NCI-H1417 treated with DMSO at 0.1 percent for 48 hours (cell line): Measurements from ENCODE around the gene POU6F2.
A peak's percentile ranks its signal among the peaks of the same experiment; 100 is the strongest.

ENCODE experiments used
- DNase-seq: peaks from one replicate; lab custom pipeline; 2025; lab: John Stamatoyannopoulos, UW

POU6F2 gene

GRCh38 chr7:39128287-39128843 is 150.7 kb downstream of the POU6F2 start:
- no peak for DNase-seq

DNA sequence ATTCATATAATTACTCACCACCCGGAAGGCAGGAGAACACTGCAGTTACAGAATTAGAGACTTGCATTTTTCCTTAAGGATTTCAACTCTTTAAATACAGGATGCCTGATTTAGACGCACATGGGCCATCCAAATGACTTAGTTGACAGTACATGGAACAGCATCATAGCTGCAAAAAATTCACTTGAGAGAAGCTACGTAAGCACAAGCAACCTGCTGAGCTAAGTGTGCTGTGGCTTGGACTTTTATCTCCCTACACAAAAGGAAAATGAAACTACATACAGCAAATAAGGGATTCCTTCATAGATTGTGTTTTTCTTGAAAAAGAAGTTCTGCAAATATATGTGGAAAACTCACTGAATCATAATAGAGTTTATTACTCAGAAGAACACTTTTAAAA is 152.6 kb downstream of the POU6F2 start:
- DNase-seq, result no peak

GRCh38 chr7:39130857-39131526 is 153.3 kb downstream of the POU6F2 start:
- DNase-seq, result peak; percentile 70

DNA sequence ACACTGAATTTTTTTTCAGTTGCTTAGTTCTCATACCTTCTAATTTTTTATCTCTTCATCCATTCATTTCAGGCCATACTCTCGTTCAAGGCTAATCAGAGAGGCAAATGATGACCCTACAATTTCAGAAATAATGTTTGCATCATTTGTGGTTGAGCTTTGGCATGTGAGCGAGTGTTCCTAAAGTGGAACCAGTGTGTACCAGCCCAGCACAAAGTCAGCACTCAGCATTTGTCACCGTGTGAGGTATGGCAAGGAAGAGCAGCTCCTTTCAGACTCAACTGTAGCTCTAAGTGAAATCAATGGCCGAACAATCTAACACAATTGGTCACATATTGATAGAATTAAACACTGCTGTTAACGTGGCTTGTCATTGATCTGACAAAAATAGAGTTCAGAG is 154.6 kb downstream of the POU6F2 start:
- DNase-seq, result no peak

GRCh38 chr7:39133088-39133487 is 155.4 kb downstream of the POU6F2 start:
- DNase-seq, result no peak

GRCh38 chr7:39137480-39137879 is 159.8 kb downstream of the POU6F2 start:
- no peak for DNase-seq

DNA sequence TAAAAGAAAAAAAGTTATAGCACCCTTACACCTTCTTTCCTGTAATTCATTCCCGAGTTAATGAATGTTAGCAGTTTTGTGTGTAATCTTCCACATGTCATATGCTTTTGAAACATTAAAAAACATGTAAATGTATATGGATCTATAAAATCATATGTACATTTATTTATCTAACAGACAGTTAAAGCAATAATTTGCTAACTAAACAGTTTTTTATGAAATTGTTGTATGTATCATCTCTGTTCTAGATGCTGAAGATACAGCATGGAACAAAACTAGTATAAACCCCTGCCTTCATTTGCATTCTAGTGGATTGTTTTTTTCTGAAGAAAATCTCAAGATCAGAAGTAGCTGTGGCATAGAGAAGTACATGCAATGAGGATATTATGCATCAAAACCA is 165.0 kb downstream of the POU6F2 start:
- DNase-seq, result no peak

DNA sequence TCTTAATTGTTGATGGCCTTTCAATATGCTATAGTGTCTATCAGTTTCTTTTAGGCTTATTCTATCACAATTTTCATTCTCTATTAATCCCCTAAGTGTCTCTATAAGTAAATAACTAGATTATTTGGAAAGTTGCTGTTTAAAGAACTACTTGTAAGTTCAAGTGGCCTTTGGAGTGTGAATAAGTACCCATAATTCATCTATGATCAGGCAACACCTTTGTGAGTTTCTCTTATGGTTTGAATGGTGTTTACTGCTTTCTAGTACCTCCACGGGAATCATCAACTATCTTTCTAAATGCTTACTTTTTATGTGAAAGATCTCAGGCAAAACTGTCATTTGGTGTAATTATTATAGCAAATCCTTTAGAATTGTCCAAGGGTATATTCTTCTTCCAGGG is 166.7 kb downstream of the POU6F2 start:
- DNase-seq, result no peak

- DNase-seq, result no peak
These were observed 167.6 kb downstream of the POU6F2 start for GRCh38 chr7:39145283-39145682.

GRCh38 chr7:39145935-39146334 is 168.2 kb downstream of the POU6F2 start:
- DNase-seq, result no peak

DNA sequence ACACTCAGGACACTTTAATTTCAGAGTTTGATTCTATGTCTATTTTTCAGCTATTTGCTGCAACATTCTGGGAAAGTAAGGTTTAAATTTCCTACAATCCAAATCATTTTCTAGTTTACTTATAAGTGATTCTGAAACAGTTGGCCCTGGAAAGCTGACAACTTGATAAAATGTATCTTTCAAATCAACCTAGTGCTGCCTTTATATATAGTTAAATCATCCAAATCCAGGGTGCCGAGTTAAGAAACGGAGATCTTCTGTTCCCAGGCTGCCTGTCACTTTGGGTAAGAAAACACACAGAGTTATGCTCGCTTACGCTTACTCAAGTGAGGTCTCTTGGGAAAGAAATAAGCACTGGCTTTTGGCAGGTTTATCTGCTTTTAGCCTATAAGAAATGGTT is 175.0 kb downstream of the POU6F2 start:
- no peak for DNase-seq

- no peak for DNase-seq
These were observed 175.4 kb downstream of the POU6F2 start for GRCh38 chr7:39153113-39153512.

- DNase-seq, result no peak
These were observed 175.9 kb downstream of the POU6F2 start for GRCh38 chr7:39153647-39154046.

- no peak for DNase-seq
These were observed 177.1 kb downstream of the POU6F2 start for GRCh38 chr7:39154815-39155214.

DNA sequence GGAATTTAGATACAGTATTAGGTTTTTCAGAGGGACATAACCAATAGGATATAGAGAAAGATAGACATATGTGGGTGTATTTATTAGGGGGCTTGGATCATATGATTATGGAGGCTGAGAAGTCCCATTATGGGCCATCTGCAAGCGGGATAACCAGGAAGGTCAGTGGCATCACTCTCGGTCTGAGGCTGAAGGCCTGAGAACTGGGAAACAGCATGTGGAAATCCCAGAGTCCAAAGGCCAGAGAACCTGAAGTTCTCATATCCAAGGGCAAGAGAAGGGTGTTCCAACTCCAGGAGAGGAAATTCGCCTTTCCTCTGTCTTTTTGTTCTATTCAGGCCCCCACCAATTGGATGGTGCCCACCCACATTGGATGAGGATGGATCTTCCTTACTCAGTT is 180.7 kb downstream of the POU6F2 start:
- no peak for DNase-seq

GRCh38 chr7:39161903-39162302 is 184.2 kb downstream of the POU6F2 start:
- DNase-seq, result no peak

DNA sequence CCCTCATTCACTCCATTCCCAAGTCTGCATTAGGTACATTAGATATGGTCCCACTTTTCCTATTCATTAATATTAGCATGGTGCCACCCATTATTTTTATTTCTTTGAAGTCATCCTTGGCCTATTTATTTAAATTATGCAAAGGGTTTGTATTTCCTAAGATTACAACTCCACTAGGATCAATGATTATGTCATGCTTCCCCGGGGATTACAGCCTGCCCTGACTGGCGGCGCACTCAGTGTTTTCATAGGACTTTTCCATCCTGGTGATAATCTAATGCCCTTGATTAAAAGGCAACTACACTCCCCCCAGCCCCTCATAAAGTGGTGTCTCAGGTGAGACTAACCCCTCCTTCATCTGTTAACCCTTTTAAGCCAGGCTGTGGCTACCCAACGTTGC is 187.2 kb downstream of the POU6F2 start:
- DNase-seq, result no peak

GRCh38 chr7:39168403-39169098 is 190.8 kb downstream of the POU6F2 start:
- no peak for DNase-seq

- DNase-seq, result no peak
These were observed 194.4 kb downstream of the POU6F2 start for GRCh38 chr7:39172137-39172536.

- DNase-seq, result no peak
These were observed 203.7 kb downstream of the POU6F2 start for GRCh38 chr7:39181398-39181797.

DNA sequence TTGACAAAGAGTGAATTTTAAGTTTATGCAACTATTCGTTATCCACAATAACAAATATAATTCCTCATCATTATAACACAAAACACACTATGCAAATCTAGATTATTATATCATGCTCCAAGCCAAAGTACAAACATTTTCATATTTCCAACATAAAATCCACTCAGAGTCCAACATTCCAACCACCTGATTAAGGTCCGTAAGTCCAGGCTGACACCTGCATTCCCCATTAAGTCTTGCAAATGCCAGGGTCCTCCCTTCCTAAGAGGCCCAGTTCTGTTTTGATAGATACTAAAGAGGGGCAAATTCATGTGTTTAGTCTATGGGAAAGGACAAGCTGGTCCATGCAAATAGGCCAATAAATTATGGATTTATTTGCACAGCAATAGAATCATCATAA is 206.1 kb downstream of the POU6F2 start:
- no peak for DNase-seq

- DNase-seq, result no peak
These were observed 206.7 kb downstream of the POU6F2 start for GRCh38 chr7:39184391-39184790.

GRCh38 chr7:39186131-39186530 is 208.4 kb downstream of the POU6F2 start:
- no peak for DNase-seq

DNA sequence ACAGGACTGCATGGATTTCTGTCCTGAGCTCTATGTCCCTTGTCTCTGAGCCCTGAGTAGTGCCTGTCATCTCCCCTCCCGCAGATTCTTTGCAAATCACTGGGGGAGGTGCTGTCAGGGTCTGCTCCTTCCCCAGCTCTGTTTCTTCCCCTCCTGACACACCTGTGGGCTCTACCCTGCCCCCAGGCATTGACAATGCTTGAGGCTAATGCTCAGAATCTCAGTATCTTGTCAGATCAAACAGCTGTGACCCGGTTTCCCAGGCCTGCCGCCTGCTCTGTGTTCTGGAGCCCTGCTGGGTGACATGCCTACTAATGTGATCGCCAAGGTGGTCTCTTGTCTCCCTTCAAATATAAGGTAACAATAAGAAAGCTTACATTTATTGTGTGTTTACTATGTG is 209.0 kb downstream of the POU6F2 start:
- DNase-seq, result no peak
